ENCODE measurements around the gene NANOS1.

NANOS1 gene

GRCh38 chr10:119078422-119079179 lies 49.1 kb downstream of the NANOS1 start:
- no peak for TF ChIP-seq CTCF (IDR thresholded peaks at IDR 0.05; ENCODE audit: borderline replicate concordance, insufficient read depth, low read depth, low read length)

GRCh38 chr10:119079599-119080520 lies 50.3 kb downstream of the NANOS1 start:
- TF ChIP-seq CTCF (IDR thresholded peaks at IDR 0.05; ENCODE audit: borderline replicate concordance, insufficient read depth, low read depth, low read length) = no peak
- H3K4me3 ChIP-seq (ENCODE audit: low read depth, low read length) = peak overlapping the region; percentile 100

More at GRCh38 chr10:119078422-119079179, 49.1 kb downstream of the NANOS1 start:
- peak overlapping the region; percentile 100 for H3K4me3 ChIP-seq (ENCODE audit: low read depth, low read length)

- no peak for TF ChIP-seq CTCF (IDR thresholded peaks at IDR 0.05; ENCODE audit: borderline replicate concordance, insufficient read depth, low read depth, low read length)
- H3K4me3 ChIP-seq (ENCODE audit: low read depth, low read length) = peak within 1 kb of the TSS; percentile 100
These were observed 51.2 kb downstream of the NANOS1 start, which contains the start of gene EIF3A for GRCh38 chr10:119080521-119081259. Gene EIF3A (minus strand): TSS chr10:119080817. CDS start chr10:119080676, 141 bp downstream.
